NCI-H1930 (cell line): ENCODE data around the gene PODXL.
A peak's percentile ranks its signal among the peaks of the same experiment; 100 is the strongest.
"Not testable (repeated sequence)": the region's sequence is repeated elsewhere in the genome, so short reads cannot be mapped to it uniquely, and the experiment has no call there.

Source experiments
- DNase-seq, 2 experiments: peaks; one replicate each; lab custom pipeline; 2025; lab: John Stamatoyannopoulos, UW

The PODXL gene

DNA sequence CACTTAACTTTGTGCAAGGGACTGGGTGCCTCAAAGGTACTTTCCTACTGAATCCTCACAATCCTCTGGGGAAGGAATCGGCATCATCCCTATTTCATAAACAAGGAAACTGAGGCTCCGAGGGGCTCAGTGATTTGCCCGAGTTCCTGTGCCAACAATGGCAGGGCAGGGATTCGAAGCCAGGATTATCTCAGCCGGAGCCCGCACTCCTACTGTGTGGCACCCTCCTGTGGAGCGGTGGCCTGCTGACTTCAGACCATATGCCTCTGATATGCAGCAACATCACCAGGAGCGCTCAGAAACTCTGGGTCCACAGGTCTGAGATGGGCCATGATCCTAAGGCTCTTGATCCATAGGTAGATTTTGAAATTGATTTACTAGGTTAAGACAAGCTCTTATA is 46.6 kb downstream of the PODXL start:
- DNase-seq, result no peak

DNA sequence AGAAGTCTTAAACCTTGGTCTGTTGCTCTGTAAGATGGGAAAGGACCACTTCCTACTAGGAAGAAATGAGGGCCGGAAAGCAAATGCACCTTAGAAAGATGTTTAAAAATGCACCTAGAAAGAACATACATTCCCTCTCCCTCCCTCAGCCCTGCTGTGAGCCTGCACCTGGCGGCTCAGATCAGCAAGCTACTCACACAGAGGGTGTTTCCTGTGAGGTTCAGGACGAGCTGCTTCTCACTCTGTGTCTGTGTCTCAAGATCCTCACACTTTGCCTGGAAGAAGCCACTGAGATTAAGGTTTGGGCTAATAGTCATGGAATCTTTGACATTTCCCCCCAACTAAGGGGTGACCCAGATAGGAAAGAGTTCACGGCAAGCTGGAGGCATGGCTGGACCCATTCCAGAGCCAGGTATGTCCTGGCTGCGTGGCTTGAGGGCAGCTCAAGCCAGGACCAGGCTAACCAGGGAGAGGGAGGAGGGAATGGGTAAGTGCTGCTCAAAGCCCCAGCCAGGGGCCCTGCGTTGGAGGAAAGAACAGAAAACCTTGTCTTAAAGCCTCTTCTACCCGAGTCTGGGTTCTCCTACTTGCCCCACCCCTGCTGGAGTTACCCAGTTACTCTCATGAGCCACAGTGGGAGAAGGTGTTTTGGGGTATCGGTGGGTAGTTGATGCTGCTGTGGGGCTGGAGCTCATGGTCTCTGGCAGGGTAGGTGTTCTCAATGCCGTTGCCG is 47.5 kb downstream of the PODXL start:
- DNase-seq, result no peak

DNA sequence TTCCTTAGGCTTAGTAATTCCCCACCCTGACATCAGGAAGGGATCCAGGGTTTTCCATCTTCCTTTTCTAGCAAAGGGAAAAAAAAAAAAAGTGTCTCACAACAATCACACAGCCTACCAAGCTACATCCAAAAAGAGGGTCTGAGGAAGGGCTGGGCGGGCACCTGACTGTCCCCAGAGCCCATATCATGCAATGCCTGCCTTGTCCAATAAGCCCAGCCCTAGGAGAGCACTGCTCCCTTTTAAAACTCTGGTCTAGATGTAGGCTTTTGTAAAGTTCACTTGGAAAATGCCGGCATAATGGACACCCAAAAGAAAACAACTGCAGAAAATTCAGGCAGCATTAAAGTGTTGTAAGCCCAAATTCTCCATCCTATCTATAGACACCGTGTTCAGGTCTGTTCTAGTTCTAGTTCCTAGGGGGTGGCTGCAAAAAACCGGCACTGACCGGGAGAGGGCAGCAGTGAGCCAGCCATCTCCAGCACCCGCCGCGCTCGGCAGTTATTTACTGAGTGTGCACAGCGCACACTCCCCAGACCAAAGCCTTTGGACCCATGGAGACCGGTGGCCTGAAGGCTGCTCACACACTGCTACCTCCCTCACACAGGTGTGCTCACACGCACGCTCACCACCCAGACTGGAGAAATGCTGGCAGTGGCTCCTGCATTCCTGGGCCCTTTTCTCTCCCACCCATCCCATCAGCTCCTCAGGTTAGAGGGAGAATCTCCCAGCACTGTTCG is 48.7 kb downstream of the PODXL start:
- peak; percentile 9 to 51 for DNase-seq

DNA sequence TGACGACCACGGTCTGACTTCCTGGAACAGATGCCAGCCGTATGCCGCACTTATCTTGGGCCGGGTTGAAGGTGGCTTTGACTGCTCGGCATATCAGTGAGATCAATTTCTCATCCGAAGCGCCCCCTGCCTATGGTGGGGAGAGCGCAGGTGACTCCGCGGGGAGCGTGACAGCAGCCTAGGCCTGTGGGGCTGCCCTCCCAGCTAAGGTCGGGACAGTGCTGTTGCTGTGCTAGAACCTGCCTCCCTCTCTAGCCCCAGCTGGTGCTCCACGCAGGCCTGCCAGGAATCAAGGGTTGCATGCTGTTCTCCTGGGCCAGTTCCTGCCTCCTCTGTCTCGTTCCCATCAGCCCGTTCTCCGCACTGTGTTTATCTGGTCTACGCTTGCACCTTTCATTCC is 49.8 kb downstream of the PODXL start:
- DNase-seq, result no peak

DNA sequence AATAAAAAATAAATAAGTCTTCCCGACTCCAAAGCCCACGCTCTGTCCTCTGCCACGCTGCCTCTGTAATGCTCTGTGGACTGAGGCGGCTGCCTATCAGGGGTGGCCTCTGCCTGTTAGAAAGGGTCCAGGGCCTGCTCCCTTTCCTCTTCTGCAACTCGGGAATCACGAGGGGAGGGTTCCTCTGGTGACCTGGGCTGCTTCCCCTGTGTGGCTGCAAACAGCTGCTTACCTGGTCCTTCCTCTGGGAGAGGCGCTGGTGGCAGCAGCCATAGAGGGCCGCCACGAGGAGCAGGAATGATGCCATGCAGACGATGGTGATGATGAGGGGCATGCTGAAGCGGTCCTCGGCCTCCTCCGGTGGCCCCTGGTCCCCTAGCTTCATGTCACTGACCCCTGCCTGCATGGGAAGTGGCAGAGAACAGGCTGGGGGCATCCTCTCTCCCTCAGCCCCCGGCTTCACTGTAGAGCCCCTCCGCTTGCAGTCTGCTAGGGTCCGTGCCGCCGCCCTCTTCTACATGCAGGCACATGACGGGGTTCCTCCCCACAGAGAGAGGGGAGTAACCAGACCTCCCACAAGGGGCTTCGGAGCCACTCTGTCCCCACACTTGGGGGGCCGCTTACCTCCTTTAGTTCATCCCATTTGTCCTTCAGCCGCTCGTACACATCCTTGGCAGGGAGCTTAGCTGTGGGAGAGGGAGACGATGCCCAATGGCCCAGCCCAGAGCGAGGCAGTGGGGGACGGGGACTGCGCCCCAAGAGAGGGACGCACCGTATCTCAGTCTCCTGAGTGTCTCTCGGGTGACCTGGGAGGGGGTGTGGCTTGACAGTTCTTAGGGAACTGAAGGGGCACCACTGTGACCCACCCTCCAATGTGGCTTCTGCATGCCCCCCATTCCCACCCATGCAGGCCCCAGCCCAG is 50.5 kb downstream of the PODXL start:
- DNase-seq, result no peak

DNA sequence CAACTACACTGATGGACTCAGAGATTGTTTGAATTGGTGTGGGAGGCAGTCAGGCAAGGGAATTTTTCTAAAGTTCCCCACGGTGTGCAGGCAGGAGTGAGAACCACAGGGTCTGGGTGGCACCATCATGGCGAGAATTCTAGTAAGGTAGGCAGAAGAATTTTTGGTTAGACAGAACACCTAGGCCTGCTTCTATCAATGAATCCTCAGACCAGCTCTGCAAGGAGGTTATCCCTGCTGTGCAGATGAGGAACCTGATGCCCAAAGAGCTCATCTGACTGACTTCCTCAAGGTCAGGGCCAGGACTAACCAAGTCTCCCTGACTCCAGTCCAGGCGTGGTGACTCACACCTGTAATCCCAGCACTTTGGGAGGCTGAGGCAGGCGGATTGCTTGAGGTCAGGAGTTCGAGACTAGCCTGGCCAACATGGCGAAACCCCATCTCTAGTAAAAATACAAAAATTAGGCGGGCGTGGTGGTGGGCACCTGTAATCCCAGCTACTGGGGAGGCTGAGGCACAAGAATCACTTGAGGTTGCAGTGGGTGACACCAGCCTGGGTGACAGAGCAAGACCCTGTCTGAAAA is 51.3 kb downstream of the PODXL start:
- not testable (repeated sequence) for DNase-seq

DNA sequence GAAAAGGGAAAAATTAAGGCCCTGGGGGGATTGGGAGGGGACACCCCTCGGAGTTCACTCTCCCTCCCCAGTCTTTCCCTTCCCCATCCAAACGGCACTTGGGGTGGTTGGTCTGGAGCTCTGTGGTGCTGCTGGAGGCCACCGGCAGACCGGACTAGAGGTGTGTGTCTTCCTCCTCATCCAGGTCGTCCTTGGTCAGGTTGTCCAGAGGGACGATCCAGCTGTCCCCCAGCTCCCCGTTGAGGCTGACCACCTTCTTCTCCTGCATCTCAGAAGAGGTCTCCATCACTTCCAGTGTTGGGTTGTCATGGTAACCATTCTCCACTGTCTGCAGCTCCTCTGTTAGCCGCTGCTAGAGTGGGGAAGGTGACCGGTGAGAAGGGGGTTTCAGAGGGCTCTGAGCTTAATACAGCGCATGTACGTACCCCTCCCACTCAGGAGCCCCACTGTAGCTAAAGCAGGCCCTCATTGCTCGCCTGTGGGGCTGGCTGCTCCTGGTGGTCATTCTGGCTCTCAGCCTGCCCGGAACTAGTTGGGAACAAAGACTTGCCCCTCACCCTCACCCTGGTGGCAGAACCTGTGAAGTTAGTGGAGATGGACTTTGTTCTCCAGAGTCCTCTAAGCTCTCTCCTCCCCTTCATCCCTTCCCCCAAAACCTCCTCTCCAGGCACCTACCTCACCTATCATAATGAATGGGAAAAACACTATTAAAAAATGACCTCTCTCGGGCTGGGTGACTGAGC is 52.1 kb downstream of the PODXL start:
- DNase-seq, result no peak

DNA sequence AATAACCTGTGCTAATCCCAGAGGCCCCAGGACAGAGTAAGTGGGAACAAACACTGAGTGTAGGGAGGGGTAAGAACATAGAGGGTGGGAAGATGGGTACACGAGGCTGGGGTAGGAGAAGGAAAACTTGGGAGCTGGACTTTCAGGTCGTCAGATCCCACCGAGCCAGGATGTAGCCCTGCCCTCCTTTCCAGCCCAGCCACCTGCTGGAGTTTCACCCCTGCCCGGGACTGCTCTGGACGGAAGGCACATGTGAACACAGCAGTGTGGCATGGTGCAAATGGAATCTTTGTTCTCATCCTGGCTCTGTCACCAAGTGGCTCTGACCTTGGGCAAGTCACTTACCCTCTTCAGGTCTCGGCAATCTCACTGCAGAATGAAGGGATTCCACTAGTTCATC is 52.8 kb downstream of the PODXL start:
- no peak for DNase-seq

DNA sequence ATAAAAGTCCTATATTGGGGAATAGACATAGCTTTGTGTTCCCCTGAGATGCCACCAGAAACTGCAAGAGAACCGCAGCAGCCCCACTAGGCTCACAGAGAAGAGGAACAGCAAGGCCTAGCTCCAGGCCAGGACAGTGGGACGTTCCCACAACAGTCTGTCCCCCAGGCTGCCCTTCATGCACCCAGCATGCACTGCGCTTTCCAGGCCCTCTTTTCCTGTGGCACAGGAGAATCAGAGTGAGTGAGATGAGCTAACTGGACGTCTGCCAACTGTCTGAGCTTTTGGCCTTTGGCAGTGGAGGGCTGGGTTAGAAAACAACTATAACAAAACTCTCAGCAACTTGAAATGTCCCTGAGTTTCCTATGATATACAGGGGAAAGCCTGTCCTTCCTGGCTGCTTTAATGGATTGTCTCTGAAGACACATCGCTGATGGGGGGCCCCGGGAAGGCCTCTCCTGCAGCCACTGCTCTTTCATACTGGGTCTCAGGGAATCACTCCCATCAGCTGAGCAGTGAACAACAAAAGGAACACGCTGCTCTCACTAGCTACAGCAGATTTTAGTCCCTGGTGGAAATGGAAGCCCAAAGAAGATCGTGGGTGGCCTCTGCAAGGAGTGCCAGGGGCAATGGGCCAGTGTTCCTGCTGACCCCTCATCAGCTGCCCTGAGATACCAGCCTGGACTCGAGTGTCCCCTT is 53.5 kb downstream of the PODXL start:
- no peak for DNase-seq

DNA sequence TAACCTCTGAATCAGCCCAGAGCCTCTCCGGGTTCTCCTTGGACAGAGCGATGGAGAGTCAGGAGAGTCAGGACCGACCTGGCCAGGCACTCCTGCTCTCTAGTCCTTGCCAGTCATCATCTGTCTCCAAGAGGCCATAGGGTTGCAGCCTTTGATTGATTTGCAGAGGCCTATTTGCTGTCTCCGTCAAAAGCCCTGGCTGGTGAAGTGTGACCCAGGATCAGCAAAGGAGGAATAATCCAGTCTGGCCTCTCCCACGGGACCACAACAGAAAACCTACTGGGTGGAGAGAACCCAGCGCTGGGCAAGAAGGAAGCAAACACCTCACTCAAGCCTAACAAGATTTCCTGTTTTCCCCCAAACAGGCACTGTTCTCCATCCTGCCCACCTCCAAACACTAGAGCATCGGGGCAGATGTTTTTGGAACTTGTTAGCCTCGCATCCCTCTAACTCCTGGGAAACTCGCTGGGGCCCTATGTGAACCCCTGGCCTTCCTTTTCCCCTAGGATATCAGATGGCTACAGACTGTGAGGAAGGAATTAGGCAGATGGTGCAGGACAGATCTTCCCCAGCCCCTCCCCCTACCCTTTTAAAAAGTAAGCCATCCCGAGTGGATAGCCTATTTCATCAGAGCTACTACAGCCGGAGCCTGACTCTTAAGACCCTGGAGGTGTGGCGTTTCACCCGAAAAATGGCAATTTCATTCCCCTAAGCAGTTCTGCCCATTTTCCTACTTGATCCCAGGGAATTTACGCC is 54.3 kb downstream of the PODXL start:
- no peak for DNase-seq

DNA sequence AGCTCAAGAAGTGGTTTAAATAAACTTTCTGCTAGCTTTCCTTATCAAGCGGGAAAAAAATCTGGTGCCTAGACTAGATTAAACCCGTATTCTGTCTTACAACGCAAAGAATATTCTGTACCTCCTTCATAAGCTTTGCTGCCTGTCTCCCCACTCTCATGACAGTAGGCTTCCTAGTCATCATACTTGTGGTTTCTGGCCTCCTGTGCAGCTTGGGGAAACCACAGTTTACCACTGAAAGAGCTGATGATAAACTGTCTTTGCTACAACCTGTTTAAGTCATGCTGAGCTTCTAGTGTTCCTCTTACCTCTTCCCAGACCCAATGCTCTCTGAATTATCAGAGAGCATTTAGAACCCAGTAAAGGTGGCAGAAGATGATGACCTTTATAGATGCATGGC is 55.0 kb downstream of the PODXL start:
- DNase-seq, result no peak

DNA sequence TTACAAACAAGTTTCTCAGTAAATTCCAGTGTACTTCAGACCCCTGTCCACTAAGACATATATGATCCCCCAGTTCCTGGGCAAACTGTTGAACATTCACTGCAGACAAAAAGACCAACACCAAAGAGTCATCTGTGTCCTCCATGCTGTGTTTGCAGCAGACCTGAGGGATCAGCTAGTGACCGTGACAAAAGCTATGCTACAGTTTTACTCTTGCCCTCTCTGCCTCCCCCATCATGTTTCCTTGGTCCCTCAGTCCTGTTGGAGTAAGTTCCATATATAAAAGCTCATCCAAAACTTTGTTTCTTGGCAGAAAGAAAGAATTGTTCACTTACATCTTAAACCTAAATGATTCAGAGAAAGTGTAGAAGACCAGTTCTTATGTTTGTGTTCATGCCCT is 56.1 kb downstream of the PODXL start:
- DNase-seq, result no peak

DNA sequence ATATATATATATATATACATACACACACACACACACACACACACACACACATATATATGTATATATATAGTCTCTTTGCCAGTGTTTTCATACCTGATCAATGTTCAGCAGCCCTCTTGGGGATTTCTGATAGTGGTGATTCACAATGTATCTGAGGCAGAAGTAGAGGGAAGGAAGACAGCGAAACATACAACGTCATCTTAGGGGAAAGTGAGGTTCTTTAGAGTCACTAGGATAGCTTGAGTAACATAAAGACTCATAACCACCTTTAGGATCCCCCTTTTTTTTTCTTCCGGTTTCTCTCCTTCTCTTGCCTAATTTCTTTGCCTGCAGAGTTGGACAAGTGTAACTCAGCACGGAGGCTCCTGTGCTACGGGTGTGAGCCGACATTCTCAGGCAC is 56.6 kb downstream of the PODXL start:
- DNase-seq, result no peak

DNA sequence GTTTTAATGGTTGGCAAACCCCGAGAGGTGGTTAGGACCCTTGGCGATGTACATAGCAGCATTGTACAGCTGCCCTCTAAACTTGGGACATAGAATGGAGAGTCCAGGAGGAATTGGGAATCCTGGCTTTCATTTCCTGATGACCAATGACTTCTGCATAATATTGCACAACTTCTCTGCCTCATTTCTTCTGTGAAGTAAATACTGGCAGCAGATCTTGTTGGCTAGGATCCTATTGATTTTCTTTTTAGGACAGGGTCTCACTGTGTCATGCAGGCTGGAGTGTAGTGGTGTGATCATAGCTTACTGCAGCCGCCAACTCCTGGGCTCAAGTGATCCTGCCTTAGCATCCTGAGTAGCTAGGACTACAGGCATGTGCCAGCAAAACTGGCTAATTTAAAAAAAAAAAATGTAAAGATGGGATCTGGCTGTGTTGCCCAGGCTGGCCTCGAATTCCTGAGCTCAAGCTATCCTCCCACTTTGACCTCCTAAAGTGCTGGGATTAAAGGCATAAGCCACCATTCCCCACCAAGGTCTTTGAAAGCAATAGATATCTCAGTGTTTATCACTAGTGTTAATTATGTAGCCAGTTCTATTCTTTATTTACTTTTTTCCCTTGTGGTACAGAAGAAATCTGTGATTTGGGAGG is 58.1 kb downstream of the PODXL start:
- DNase-seq, result no peak

DNA sequence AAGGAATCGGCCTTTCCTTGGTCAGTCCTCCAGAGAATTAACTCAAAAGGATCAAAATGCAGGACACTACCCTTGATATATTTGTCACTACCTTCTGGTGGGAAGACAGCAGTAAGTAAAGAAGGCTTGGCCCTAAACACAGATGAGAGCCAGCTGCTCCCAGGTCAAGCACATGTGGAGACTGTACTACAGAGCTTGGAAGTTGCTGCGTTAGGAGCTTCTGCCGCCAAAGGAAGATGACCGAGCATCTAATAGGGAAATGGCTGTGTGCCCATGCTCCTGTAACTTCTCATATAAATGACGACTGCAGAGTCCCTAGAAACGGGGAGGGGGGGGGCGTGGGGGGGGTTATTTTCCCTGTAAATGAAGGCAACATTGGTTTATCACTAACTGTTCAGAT is 59.0 kb downstream of the PODXL start:
- no peak for DNase-seq

DNA sequence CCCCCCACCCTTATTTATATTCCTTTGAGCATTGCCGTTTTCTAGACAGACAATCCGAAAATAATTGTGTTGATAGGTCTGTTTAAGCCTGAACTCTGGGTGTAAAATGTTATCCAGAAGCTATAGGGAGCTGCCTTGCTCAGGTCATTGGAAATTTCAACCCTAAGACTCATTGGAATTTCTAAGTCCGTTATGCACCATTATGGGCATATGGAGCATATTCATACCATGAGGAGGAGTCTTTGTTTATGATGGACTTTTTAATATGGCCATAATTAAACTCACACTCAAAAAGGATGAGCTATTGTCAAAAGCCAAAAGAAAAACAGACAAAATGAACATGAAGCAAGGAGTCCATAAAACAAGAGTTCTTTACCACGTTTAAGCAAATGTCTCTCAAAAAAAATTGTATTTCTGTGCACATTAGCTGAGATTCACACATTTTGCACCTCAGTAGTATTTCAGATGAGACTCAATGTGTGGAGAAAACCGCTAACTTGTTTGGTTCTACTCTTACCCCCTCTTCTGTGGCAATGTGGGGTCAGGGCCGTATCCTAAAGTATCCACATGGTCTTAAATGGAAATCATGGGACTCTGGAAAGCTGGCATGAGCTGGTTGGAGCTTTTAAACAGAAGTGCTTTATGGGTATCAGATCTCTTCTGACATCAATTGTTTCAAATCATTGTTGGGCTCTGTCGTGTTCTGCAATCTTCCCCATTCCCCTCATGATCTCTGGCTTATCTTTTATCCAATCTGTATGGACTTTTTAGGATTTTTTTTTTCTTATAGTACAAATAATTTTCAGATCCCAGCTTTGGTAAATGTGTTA is 60.5 kb downstream of the PODXL start:
- DNase-seq, result no peak

DNA sequence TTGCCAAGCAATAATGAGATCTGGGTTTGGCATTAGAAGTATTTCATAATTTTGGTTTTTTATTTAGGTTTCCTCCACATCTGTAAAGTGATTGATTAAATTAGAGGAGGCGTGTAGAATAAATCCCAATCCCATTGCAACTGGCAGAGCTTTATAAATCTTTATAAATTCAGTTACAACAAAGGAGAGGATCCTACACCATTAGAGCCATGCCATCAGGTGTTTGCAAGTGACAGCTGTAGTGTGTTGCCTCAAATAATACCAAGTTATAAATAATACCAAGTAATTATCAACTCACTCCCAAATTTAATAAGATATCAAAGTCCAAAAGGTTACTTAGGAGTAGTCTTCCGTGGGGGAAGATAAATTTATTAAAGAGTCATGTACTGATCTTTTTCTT is 62.2 kb downstream of the PODXL start:
- DNase-seq, result no peak

DNA sequence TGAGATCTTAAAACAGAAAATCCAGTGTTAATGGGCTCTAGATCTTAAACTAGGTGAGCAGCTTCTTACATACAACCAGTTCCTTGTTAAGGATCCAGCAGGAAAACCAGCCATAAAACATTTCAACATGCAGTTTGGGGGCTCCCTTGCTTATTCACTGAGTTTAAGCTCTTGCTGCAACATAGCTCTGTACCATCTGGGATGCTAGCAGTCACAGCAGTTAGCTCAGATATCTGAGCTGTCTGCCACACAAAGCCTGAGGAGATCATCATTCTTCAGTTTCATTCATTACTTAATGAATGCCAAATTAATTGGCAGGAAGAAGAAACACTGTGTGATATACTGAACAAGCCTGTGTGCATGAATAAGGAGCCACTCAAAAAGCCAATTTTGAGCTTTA is 62.8 kb downstream of the PODXL start:
- no peak for DNase-seq

DNA sequence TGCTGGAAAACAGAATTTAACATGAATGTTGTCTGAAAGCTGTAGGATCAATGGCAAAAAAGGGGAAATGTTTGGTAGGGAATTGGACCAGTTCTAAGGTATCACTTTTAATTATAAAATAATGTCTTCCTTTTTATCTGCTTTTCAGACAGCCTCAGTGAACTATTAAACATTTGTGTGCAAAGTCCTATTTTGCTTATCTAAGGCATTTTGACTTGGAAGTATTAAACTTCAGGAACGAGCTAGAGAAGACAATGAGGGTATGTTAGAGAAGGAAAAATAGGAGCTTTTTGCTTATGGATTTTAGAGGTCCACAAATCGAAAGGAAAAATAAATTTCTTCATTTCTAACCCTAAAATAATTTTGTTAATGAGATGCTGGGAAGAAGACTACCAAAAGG is 63.3 kb downstream of the PODXL start:
- no peak for DNase-seq
